GM12801 (cell line): ENCODE data around the gene SPATS2L.

Source experiments
- TF ChIP-seq, protein P1 (sequence below): IDR thresholded peaks from one replicate; pipeline ENCODE4 v1.5.1; 2011; ENCODE audit warnings: control low read depth; ENCODE audit not compliant: insufficient read length; ENCODE audit errors: extremely low read depth

The SPATS2L gene

DNA sequence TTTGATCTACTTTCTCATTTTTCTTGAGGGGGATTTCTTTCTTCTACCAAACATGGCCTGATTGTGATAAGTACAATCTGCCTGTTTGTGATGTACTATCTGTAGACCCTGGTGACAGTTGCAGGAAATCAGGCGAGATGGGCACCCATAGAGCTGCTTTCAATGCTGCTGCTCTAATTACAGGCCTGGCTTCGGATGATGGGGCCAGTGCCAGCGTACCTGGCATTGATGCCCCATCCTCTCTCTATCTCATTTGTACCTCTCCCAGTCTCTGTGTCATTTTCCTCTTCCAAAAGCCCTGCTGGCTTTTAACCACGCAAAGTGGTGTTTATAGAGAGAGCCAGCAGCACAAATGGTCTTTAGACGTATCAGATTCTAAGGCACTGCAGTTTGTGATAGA lies 133.5 kb downstream of the SPATS2L start:
- TF ChIP-seq, protein P1, sequence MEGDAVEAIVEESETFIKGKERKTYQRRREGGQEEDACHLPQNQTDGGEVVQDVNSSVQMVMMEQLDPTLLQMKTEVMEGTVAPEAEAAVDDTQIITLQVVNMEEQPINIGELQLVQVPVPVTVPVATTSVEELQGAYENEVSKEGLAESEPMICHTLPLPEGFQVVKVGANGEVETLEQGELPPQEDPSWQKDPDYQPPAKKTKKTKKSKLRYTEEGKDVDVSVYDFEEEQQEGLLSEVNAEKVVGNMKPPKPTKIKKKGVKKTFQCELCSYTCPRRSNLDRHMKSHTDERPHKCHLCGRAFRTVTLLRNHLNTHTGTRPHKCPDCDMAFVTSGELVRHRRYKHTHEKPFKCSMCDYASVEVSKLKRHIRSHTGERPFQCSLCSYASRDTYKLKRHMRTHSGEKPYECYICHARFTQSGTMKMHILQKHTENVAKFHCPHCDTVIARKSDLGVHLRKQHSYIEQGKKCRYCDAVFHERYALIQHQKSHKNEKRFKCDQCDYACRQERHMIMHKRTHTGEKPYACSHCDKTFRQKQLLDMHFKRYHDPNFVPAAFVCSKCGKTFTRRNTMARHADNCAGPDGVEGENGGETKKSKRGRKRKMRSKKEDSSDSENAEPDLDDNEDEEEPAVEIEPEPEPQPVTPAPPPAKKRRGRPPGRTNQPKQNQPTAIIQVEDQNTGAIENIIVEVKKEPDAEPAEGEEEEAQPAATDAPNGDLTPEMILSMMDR: no peak

DNA sequence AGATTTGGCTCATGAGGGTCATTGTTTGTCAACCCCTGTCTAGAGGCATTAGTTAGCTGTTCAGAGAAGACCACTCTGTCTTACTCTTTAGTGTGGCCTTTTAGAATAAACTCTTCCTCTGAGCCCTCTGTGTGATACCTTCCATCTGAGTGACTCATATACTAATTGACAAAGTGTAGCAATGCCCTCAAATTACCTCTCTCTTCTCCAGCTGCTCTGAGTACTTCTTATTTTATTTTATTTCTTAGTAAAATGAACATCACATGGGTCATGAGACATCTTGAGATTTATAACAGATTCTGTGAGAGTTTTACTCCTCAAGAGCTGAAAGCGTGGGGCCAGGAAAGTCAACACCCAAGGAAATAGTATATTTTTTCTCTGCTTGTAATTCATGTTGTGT lies 136.0 kb downstream of the SPATS2L start:
- TF ChIP-seq, protein P1: no peak

DNA sequence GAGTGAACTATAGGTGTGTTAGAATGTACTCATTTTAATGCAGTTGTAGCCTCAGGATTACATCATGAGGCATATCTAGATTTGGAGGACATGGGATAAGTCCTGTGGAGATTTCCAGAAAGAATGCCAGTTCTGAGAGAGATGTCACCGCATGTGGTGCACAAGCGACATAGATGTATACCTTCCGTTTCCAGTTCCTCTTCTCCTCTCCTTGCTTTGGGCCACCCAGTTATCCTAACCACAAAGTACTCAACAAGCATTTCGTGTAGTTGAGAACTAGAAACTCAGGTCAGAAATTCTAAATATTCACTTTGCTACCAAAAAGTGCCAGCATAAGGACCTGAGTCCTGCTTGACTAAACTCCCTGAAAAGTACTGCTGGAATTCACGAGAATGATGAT lies 136.9 kb downstream of the SPATS2L start:
- TF ChIP-seq, protein P1: no peak

DNA sequence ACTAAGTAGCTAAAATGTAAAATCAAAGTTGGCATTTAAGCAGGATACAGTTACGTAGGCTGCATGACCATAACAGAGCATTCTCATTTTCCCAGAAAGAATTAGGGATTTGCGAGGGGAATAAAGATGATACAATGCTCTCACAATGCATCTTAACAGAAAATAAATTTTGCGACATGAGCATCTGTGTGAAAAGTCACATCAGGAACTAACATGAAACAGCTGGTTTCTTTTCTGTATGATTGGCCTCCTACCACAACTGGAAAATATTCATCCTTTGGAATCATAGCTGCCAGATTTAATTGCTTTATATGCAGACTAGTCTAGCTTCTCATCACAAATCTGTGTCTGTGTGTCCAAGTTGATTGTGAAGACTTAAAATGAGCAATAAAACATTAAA lies 137.4 kb downstream of the SPATS2L start:
- TF ChIP-seq, protein P1: no peak

DNA sequence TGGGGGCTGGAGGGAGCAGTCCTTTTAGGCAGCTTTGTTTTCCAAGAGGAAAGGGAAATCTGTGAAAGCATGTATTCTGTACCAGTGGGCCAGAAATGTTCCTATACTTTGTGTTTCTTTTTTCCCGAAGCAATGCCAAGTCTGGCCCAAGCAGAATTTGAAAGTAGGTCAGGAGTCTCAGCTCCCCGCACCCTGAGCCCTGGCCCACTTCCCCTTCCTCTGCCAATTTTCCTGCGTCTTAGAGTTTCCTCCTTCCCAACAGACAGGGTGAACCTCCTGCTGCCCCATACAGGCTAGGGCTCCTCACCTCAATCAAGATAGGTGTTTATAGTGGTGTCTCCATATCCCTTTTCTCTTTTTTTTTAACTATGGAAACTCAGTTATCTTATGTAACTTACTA lies 138.0 kb downstream of the SPATS2L start:
- TF ChIP-seq, protein P1: no peak

DNA sequence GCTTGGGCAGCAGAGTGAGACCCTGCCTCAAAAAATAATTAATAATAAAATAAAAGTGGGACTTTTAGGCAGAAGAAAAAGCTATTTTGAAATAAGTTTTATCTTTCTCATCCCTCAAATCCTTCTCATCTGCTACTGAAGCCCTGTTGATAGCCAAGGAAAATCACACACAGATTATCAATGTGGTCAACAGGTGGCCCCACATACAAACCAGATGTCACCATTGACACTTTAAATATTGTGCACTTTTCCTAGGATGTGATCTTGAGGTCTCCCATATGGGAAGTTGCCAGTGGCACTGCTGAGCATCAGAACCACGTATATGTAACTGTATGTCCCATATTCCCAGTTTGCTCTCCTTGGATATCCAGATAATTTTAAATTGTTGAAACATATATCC lies 138.8 kb downstream of the SPATS2L start:
- TF ChIP-seq, protein P1: no peak

DNA sequence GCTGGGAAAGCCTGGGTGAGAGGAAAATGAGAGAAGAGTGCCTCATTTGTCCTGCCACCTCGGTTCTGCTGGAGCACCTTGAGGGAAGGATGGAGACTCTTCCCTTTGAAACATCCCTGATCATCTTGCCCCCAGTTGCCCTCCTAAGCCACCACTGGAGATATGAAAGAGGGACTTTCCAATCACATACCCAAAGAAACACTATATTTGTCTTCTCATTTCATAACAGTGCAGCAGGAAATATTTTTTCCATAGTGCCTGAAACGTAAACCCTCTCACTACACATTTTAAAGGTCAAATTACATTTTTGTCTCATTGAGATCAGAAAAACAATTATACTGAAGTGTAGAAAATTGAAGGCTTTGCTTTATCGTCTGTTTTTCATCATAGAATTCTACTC lies 140.1 kb downstream of the SPATS2L start:
- TF ChIP-seq, protein P1: no peak

DNA sequence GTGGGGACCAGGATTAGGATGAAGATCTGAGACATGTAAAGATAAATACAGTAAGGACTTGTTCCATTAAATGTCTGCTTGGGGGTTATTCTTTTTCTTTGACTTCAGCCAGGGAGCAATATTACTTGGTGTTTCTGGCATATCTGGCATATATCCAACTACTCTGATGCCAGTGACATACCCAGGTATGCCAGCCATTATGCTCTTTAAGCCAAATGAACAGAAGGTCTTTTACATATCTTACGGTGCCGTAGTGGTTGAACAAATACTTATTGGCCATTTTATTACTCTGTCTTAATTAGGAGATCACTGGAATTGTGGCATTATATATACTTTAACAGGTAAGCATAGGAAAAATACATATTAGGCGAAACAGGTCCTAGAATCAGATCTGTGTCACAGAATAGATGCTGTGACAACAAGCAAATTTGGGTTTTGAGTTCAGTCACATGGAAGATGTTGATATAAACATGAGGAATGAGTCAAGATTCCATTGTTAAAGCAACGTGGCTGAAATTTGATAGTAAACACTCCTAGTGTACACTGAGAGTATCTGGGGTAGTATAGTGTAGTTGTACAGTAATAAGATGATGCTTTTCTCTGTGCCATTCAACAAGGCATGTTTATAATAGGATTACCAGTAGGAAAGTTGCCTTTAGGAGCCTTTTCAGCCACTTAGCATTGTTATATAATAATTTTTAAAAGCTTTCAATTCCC lies 140.8 kb downstream of the SPATS2L start:
- TF ChIP-seq, protein P1: no peak
